GM19467 (cell line): ENCODE results near the gene KLHL2.
A peak's percentile ranks its signal among the peaks of the same experiment; 100 is the strongest.
"Not testable (repeated sequence)": the region's sequence is repeated elsewhere in the genome, so short reads cannot be mapped to it uniquely, and the experiment has no call there.

Experiments
- ATAC-seq: cut with Tn5 transposase; IDR thresholded peaks from one replicate; pipeline ENCODE4 v1.9.1; 2021; ENCODE audit warnings: mild to moderate bottlenecking, moderate library complexity; ENCODE audit not compliant: unreplicated experiment

The KLHL2 gene

GRCh38 chr4:165207431-165208220, at the start of gene KLHL2:
Gene KLHL2, plus strand, starts transcription at chr4:165207561. Its CDS starts 316 bp downstream, at chr4:165207877.
- peak; percentile 90 for ATAC-seq

DNA sequence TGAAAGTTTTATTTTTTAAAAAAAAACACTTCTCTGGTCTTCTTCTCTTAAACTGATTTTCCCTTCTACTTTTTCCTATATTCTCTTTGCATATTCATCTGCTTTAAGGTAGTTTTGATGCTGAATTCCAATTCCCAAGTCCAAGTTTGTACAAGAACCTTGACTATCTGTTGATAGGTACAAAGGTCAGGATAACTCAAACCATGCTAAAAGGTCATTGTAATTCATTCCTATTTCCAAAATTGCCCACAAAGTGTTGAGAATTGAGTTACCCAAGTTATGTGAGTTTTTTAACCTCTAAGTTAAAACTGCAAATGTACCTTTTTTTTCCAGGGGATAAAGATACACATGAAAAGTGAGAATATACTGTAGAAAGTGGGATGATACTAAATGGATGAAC, 48.6 kb upstream of the KLHL2 start:
- ATAC-seq = no peak

GRCh38 chr4:165164257-165164656, 43.1 kb upstream of the KLHL2 start:
- no peak for ATAC-seq

- not testable (repeated sequence) for ATAC-seq
These were observed 40.5 kb upstream of the KLHL2 start for GRCh38 chr4:165166872-165167271.

DNA sequence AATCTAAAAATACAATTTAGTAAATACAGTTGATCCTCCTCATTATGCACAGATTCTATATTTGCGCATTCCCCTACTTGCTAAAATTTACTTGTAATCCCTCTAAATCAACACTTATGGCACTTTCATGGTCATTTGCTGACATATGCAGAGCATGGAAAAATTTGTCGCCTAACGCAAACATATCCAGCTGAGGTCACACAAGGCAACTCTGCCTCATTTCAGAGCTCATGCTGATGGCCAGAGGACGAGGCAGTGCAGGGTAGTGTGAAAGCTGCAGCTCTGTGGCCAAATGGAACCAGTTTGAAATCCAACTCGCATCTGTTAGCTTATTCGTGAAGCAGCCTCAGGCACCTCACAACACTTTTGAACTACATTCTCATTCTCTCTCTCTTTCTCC, 39.7 kb upstream of the KLHL2 start:
- ATAC-seq = no peak

DNA sequence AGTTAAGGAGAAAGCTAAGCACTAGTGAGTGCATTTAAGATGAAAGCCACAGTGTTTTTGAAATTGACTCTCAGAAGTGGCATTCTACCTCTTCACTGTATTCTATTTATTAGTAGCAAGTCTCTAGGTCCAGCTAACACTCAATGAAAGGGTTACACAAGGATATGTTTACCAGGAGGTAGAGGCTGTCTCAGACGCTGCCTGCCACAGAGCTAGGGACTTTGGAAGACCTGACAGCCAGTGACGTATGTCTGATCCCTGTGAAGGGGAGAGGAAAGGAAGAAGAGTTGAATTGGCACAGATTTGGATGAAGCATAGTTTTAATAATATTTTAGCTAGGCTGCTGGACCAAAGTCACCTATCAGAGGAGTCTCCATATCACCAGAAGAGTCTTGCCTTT, 36.5 kb upstream of the KLHL2 start:
- no peak for ATAC-seq

- not testable (repeated sequence) for ATAC-seq
These were observed 31.9 kb upstream of the KLHL2 start for GRCh38 chr4:165175470-165175869.

DNA sequence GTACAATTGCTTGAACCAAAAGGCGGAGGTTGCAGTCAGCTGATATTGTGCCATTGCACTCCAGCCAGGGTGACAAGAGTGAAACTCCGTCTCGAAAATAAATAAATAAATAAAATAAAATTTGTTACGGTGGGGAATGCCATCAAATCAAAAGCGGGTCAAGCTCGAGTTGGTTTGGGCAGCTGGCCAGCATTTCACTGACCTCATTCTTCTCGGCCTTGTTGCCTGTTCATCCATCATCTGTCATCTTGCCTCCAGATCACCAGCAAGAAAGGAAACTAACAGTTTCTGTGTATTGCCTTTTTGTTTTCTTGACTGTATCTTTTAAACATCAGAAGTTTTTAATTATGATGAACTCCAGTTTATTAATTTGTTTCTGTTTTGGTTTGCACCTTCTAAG, 31.5 kb upstream of the KLHL2 start:
- no peak for ATAC-seq

DNA sequence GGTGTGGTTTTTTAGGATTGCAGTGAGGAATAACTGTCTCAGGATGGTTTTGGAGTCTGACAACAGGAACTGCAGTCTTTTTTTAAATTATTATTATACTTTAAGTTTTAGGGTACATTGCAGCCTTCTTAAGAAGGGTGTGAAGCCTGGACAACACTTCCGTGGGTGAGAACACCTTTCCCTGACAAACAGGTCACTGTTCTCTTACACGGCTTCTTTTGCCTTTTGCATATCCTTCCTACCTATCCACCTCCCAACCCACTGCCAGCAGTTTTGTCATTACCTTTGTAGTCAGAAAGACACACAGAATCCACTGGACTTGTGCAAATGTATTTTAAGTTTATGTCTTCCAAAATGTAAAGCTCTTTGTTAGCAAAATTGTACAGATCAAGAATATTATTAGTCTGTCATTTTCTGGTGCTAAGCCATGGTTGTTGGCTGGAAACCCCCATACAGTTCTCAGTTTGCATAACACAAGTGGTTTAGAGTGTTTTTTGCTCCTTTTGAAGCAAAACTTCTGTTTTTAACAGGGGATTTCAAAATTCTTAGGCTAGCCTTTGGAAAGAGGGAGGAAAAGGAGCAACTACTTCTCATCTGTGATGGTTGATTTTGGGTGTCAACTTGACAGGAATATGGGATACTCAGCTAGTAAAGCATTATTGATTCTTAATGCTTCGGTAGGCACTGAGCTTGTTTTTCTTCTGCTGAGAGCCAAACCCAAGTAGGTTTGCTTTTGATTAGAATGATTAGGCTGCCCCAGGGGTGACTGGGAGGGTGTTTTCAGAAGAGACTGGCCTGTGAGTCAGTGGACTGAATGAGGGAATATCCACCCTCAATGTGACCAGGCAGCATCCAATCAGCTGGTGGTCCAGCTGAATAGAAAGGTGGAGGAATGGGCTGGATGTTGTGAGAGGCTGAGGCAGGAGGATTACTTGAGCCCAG, 29.4 kb upstream of the KLHL2 start:
- peak; percentile 53 for ATAC-seq

DNA sequence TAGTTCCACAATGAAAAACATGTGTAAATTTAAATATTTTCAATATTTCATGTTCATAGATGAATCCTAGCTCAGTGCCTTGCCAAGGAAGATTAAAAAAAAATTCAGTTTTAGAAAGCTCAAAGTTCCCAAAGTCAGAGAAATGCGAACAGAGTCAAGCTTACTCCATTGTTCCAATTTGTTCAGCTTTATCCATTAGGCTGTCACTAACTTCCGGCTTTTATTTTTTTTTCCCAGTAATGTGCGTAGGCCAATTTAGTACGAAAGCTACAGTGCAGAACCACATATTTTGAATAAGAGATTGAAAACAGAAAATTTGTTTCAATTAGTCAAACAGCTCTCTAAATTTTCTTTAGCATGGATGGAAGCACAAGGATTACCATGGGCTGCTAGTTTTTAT, 23.1 kb upstream of the KLHL2 start:
- no peak for ATAC-seq

GRCh38 chr4:165184998-165185397, 22.4 kb upstream of the KLHL2 start:
- ATAC-seq = not testable (repeated sequence)

GRCh38 chr4:165185448-165185847, 21.9 kb upstream of the KLHL2 start:
- ATAC-seq = no peak

DNA sequence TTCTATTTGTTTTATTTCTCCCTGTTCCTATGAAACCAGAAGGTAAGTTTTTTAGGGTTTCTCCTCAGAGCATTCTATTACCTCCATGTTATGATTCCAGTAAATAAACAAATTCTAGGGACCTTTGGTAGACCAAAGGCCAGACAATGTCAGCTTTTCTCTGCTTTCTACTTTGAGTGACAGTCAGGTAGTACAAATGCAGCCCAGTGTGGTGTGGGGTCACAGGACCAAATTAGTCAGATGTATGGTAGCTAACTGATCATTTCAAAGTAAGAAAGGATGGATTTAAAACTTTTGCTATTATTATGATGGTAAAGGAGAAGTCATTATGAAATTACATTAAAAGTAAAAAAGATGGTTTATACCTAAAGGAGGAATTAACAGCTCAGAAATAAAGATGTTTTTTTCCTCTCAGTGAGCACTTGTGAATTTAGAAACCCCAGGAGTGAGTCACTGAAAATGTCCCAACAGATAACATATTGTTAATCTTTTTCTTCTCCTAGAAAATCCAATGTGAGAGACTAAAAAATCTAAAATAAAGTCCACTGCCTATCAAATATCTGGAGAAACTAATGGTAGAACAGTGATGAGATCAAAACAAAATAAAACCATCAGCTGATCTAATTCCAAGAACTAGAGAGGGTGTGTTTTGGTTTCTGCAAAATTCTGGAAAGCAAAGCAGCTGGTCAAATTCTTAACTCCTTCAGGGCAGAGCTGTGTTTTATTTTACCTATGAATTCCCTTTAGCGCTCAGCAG, 16.6 kb upstream of the KLHL2 start:
- no peak for ATAC-seq

- no peak for ATAC-seq
These were observed 16.1 kb upstream of the KLHL2 start for GRCh38 chr4:165191348-165191656.

DNA sequence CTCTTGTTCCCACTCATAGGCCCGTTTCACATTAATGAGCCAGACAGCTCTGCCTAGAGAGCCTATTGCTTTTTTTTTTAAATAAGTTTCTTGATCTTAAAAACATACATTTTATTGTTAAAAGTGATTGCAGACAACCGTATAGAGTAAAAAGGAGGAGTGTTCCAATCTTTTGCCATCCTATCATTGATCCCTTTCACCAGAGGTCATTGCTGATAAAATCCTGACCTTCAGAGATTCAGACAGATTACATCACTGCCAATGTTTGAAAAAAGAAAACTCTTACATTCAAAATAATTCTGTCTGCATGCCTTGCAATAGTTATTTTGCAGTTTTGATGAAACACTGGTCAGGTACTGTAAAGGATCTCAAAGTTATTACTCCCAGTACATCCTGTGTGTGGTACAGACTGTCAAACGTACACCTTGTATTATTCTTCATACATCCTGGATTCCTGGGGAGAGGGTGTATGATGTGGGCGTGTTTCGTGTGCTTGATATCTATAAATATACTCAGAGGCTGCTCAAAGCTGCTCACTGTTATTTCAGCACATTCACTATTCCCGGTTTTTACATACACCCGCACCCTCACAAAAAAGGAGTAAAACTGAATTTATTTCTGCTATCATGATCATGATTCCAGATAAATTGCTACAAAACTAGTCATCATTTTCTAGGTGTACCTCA, 15.4 kb upstream of the KLHL2 start:
- ATAC-seq = no peak

DNA sequence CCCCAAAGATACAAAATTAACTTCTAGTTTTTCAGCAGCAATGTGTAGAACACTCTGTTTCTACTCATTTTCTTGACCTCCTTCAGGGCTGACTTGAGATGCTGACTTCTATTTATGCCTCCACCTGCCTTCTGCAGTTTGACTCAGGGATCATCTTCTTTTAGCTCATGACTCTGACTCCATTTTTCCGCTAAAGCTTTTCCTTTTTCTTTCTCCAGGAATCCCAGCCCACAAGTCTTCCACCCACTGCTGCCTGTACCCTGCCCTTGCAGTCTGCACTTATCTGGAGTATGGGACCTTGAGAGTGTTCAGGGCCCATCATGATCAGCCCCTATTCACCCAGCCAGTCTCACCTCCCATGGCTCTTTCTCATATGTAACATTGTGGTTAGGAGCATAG, 14.9 kb upstream of the KLHL2 start:
- ATAC-seq = no peak

- no peak for ATAC-seq
These were observed 14.4 kb upstream of the KLHL2 start for GRCh38 chr4:165192956-165193355.

DNA sequence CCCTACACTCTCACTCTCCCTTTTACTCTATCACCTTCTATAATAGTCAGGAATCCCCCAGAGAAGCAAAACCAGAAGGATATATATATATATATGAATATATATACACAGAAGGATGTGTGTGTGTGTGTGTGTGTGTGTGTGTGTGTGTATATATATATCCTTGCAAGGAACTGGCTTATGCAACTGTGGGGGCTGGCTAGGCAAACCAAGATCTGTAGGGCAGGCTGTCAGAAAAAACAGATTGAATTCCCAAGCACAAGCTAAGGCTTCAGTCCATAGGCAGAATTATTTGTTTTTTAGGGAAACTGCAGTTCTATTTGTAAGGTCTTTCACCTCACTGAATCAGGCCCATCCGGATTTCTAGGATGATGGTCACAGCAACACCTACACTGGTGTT, 13.0 kb upstream of the KLHL2 start:
- no peak for ATAC-seq

DNA sequence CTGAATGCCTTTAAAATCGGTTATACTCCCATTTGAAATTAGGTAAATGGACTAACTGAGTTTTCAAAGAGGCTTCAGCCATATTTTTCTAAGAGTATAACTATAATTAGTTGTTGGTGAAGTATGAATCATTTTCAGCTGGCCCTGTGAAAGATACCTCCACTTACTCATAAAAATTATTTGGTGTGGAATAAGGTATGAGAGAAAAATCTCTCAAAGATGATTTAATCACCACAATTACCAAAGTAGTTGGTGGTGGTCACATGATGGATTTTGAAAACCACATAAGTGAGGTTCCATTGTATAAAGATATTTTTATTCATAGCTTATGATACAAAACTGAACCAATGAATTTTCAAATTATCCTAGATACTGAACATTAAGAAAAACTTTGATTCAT, 9.0 kb upstream of the KLHL2 start:
- ATAC-seq = no peak

DNA sequence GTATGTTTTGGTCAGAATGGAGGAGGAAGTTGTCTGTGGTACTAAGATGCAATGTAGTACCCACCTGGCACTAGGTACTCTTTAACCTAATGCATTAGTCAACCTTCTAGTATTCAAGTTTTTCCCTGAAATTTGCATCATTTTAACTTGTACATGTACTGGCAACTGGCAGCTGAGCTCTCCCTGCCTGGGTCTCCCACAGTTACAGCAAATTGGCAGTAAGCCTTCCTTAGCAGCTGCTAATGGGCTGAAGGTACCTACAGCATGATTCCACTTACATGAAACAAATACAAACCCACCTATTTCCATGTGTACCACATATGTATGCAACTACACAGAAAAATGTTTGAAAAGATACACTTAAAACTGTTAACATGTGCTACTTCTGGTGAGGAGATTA, 8.1 kb upstream of the KLHL2 start:
- no peak for ATAC-seq

DNA sequence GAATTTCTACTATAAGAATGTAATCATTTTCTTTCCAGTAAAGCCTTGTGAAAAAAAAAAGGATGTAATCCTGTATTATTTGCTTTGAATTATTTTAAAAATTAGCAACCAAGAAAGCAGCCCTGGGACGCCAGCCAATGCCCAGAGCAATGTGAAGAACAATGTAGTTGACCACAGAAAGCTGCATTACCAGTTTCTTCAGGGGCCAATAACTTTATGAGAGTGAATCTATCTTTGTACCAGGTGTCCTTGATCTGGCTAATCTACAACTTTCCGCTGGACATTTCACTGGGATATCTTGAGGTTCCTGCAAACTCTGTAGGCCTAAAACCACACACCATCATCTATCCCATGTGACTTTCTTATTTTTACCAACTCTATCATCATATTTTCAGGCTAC, 7.6 kb upstream of the KLHL2 start:
- no peak for ATAC-seq
